OCI-LY7 (cell line): Measurements from ENCODE around the gene MARK2. TPM values are rescaled to one million over a fixed set of nuclear protein-coding genes. Genes with fewer than 3 reads are reported as not detected.

Experiments
- BruUV-seq: library from RNA; stranded (reverse); fragments of 400-500 nt; replicated peaks from 2 replicates; lab custom pipeline; 2021; lab: Mats Ljungman, UMichigan
- CTCF ChIA-PET: fragments of 300-600 bp; sonication (Branson Sonifier 250); formaldehyde crosslinking; loops from one replicate; lab custom pipeline; 2022; ENCODE audit warnings: antibody characterized with exemption; ENCODE audit not compliant: unreplicated experiment; lab: Charles Lee
- POLR2A ChIA-PET: fragments of 300-600 bp; sonication (Branson Sonifier 250); formaldehyde crosslinking; loops from one replicate; lab custom pipeline; 2022; ENCODE audit warnings: antibody characterized with exemption; lab: Charles Lee
- DNase-seq: peaks from one replicate; pipeline ENCODE4 v3.0.0-alpha.2; 2015; ENCODE audit warnings: low spot score
- H2AFZ ChIP-seq: fragments of 200-600 bp; sonication (generic), shearing (Covaris generic); 2 replicates; pipeline ENCODE4 v1.6.1; 2014; ENCODE audit warnings: mild to moderate bottlenecking, antibody characterized with exemption, low read length, moderate library complexity
- H3K27ac ChIP-seq: fragments of 200-600 bp; sonication (generic); 2 replicates; pipeline ENCODE4 v1.5.1; 2014; ENCODE audit warnings: mixed run types, low read depth, mild to moderate bottlenecking, moderate library complexity, low read length, inconsistent platforms; ENCODE audit not compliant: poor library complexity, severe bottlenecking
- H3K36me3 ChIP-seq: fragments of 200-600 bp; sonication (generic); 2 replicates; pipeline ENCODE4 v1.6.1; 2014; ENCODE audit warnings: mild to moderate bottlenecking, antibody characterized with exemption, low read length, moderate library complexity, mixed read lengths; ENCODE audit not compliant: insufficient read depth
- H3K4me1 ChIP-seq: fragments of 200-600 bp; sonication (generic); 2 replicates; pipeline ENCODE4 v1.5.1; 2014; ENCODE audit warnings: mild to moderate bottlenecking, low read length; ENCODE audit not compliant: insufficient read depth, poor library complexity, severe bottlenecking
- H3K4me2 ChIP-seq: fragments of 200-600 bp; sonication (generic); 2 replicates; pipeline ENCODE4 v1.6.1; 2014; ENCODE audit warnings: mild to moderate bottlenecking, low read length
- H3K4me3 ChIP-seq: fragments of 200-600 bp; sonication (generic); 2 replicates; pipeline ENCODE4 v1.5.1; 2014; ENCODE audit warnings: mild to moderate bottlenecking, low read depth, low read length; ENCODE audit not compliant: poor library complexity, severe bottlenecking
- H3K79me2 ChIP-seq: fragments of 200-600 bp; sonication (generic); 2 replicates; pipeline ENCODE4 v1.6.1; 2016; ENCODE audit warnings: low read depth, mild to moderate bottlenecking, low read length, moderate library complexity, mixed read lengths; ENCODE audit not compliant: insufficient read depth
- H3K9me2 ChIP-seq: fragments of 200-600 bp; sonication (generic); 2 replicates; pipeline ENCODE4 v1.6.1; 2016; ENCODE audit warnings: mild to moderate bottlenecking, low read length, mixed read lengths; ENCODE audit not compliant: insufficient read depth
- H3K9me3 ChIP-seq: fragments of 200-600 bp; sonication (generic); 2 replicates; pipeline ENCODE4 v1.6.1; 2014; ENCODE audit warnings: mild to moderate bottlenecking, mixed run types, low read length, mixed read lengths
- H4K20me1 ChIP-seq: fragments of 200-600 bp; sonication (generic); 2 replicates; pipeline ENCODE4 v1.6.1; 2014; ENCODE audit warnings: mild to moderate bottlenecking, antibody characterized with exemption, low read length, moderate library complexity, mixed read lengths; ENCODE audit not compliant: insufficient read depth
- CTCF ChIP-seq: fragments of 200-600 bp; sonication (generic); conservative IDR thresholded peaks from 2 replicates; pipeline ENCODE4 v1.5.1; 2014; ENCODE audit warnings: mild to moderate bottlenecking, antibody characterized with exemption, low read length, moderate library complexity, mixed read lengths
- EZH2phosphoT487 ChIP-seq: fragments of 200-600 bp; sonication (generic); IDR thresholded peaks from 2 replicates; pipeline ENCODE4 v1.6.1; 2018; ENCODE audit warnings: low read depth, borderline replicate concordance, mild to moderate bottlenecking, mixed run types, antibody characterized with exemption, low read length, moderate library complexity, mixed read lengths
- intact Hi-C: fragments of 100-400 bp; cut with micrococcal nuclease; formaldehyde crosslinking; loops from one replicate; pipeline ENCODE4 v1.10.0; 2022; ENCODE audit not compliant: unreplicated experiment
- total RNA-seq, 2 experiments: library from RNA; depleted of rRNA in 1 of 2; stranded (reverse); fragments of >200 nt in 1 of 2; shearing (Covaris generic) in 1 of 2; gene quantifications; 2 replicates each; pipeline ENCODE4 v1.2.3, GENCODE V29; 2014 to 2022

MARK2 gene
- total RNA-seq, 2 experiments from 2014 or later: 22.7 to 45.4 TPM

GRCh38 chr11:63855975-63856374 lies 17.1 kb downstream of the MARK2 start:
- H3K4me3 ChIP-seq: no peak overlapping the region
- BruUV-seq: no TSS peak
- H3K27ac ChIP-seq: no peak overlapping the region
- peaks cover 9% of the 10 kb centered on the region for H3K4me1 ChIP-seq
- no peak for TF ChIP-seq CTCF
- TF ChIP-seq EZH2phosphoT487: no peak
- POLR2A ChIA-PET: interaction anchor here (0.5 to 1.2 kb wide), 4 partner anchors 13 to 1261 kb away, joined by 3 to 5 read pairs (median 3); no protein-coding TSS in a partner anchor
- no peaks in the 10 kb centered on the region for H3K9me2 ChIP-seq
- peaks cover 8% of the 10 kb centered on the region for H4K20me1 ChIP-seq
- no peak for DNase-seq
- no peak overlapping the region for H3K4me2 ChIP-seq
- peaks cover 69% of the 10 kb centered on the region for H3K36me3 ChIP-seq
- no peak overlapping the region for H2AFZ ChIP-seq
- CTCF ChIA-PET: interaction anchor here (1.0 kb wide), 1 partner anchor 16 kb away, joined by 3 read pairs; no protein-coding TSS in a partner anchor
- H3K79me2 ChIP-seq: peaks cover 65% of the 10 kb centered on the region
- intact Hi-C loops: no loop called here
- no peaks in the 10 kb centered on the region for H3K9me3 ChIP-seq

DNA sequence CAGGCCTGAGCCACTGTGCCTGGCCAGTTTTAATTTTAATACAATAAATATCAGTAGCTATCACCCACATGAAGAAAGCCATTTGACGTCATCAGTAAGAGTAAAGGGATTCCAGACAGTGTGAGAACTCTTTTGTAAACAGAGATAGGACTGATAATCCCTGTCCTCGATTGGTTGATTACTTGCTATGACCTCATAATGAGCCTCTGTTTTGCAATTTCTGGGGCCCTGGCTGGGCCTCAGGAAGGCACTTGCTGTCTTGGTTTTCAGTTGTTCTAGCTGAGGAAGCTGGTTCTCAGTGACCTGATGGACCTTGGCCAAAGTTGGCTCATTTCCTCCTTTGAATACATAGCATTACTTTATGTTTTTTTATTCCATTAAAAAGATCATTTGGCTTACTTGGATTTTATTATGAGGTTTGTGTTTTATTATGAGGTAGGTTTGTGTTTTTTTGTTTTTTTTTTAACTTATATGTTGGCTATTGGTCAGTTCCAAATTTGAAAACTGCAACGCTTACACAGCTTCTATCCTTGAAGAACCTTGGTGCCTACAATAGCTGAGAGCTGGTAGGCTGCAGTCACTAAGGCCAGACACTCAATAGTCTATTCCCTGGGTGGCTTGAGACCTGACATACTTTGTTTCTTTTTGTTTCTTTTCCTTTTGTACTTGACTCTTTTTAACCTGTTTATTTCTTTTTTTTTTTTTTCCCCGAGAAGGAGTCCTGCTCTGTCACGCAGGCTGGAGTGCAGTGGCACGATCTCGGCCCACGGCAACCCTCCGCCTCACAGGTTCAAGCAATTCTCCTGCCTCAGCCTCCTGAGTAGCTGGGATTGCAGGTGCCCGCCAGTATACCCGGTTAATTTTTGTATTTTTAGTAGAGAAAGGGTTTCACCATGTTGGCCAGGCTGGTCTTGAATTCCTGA lies 20.0 kb downstream of the MARK2 start:
- Histone ChIP-seq H4K20me1 (no peaks in the 10 kb centered on the region), H3K9me3 (no peaks in the 10 kb centered on the region), H3K4me1 (peaks cover 3% of the 10 kb centered on the region), H3K4me2 (no peak overlapping the region), H3K27ac (no peak overlapping the region), H3K9me2 (no peaks in the 10 kb centered on the region), H3K4me3 (no peak overlapping the region), H3K36me3 (peaks cover 56% of the 10 kb centered on the region), H3K79me2 (peaks cover 42% of the 10 kb centered on the region), H2AFZ (no peak overlapping the region)
- TF ChIP-seq EZH2phosphoT487 (no peak), CTCF (no peak)
- no peak for DNase-seq
- intact Hi-C loops: loop anchor here (2.0 kb wide), 1 partner anchor 18 kb away; no protein-coding TSS in a partner anchor
- ChIA-PET CTCF (no interaction called here), POLR2A (interaction anchor here (1.5 kb wide), 1 partner anchor 11 kb away, joined by 6 read pairs; no protein-coding TSS in a partner anchor)
- BruUV-seq: no TSS peak
